IPS-18c (cell line): Measurements from ENCODE around the gene IGF2BP3.

ENCODE experiments used
- H3K4me3 ChIP-seq: 2 replicates; pipeline ENCODE4 v1.7.0; 2013; ENCODE audit warnings: low read depth, mild to moderate bottlenecking, low read length, moderate library complexity; ENCODE audit not compliant: insufficient read depth
- H3K9me3 ChIP-seq: one replicate; pipeline ENCODE4 v1.6.1; 2013; ENCODE audit warnings: mild to moderate bottlenecking, low read length, moderate library complexity; ENCODE audit not compliant: control insufficient read depth, insufficient read depth

IGF2BP3 gene

GRCh38 chr7:23276947-23277346 is 193.3 kb downstream of the IGF2BP3 start:
- no peak overlapping the region for H3K4me3 ChIP-seq
- H3K9me3 ChIP-seq: no peaks in the 10 kb centered on the region

DNA sequence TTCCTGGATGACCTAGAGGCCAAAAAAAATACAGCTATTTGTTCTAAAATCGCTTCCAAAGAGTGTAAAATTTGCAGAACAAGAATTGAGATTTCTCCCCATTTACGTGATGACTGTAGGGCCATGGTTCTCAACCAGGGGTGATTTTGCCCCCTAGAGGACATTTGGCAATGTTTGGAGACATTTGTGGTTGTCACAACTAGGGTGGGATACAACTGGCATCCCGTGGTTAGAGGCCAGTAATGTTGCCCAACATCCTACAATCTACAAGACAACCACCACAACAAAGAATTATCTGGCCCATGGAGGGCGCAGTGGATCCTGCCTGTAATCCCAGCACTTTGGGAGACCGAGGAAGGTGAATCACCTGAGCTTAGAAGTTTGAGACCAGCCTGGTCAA is 193.9 kb downstream of the IGF2BP3 start:
- Histone ChIP-seq H3K9me3 (no peaks in the 10 kb centered on the region), H3K4me3 (no peak overlapping the region)

- Histone ChIP-seq H3K9me3 (no peaks in the 10 kb centered on the region), H3K4me3 (no peak overlapping the region)
These were observed 194.4 kb downstream of the IGF2BP3 start for GRCh38 chr7:23275912-23276311.

DNA sequence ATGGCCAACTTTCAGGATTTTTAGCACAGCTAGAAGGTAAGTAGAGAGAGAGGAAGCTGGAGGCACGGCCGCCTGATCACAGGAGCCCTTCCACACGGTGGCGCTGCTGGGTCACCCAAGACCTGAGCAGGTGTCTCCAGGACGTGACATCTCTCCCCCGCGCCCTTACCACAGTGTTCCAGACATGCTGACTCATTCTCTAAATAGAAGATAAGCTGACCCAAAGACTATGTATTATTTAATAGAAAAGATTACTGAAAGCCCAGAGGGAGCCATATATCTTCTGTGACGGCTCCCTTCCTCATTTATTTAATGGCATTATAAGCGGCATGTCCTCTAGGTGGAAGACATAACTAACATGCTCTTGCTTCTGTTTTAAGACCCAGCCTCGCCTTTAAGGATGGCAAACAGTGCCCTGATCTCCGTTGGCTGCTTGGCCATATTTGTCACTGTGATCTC is 197.1 kb downstream of the IGF2BP3 start:
- H3K9me3 ChIP-seq: no peaks in the 10 kb centered on the region
- H3K4me3 ChIP-seq: no peak overlapping the region

- H3K9me3 ChIP-seq: no peaks in the 10 kb centered on the region
- H3K4me3 ChIP-seq: no peak overlapping the region
These were observed 198.0 kb downstream of the IGF2BP3 start for GRCh38 chr7:23272275-23272674.

DNA sequence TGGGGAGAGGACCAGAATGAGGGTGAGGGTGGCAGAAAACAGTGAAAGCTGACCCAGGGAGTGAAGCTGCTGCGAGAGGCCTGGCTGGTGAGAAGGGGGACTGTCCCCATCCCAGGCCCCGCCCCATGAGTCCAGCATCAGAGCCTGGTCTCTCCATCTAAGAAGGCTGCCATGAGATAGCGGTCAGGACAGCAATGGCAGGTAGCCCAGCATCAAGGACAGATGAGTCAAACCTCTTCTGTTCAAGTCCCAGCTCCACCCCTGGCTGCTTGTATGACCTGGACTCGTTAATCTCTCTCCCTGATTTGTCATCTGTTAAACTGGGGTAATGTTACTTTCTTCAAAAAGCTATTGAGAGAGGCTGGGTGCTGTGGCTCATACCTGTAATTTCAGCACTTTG is 201.5 kb downstream of the IGF2BP3 start:
- Histone ChIP-seq H3K4me3 (no peak overlapping the region), H3K9me3 (no peaks in the 10 kb centered on the region)

- Histone ChIP-seq H3K4me3 (no peak overlapping the region), H3K9me3 (no peaks in the 10 kb centered on the region)
These were observed 202.1 kb downstream of the IGF2BP3 start for GRCh38 chr7:23268167-23268566.

- no peak overlapping the region for H3K4me3 ChIP-seq
- no peaks in the 10 kb centered on the region for H3K9me3 ChIP-seq
These were observed 202.9 kb downstream of the IGF2BP3 start for GRCh38 chr7:23267357-23267756.

GRCh38 chr7:23266918-23267317 is 203.4 kb downstream of the IGF2BP3 start:
- Histone ChIP-seq H3K9me3 (no peaks in the 10 kb centered on the region), H3K4me3 (no peak overlapping the region)

GRCh38 chr7:23264916-23265458 is 205.3 kb downstream of the IGF2BP3 start:
- Histone ChIP-seq H3K4me3 (no peak overlapping the region), H3K9me3 (no peaks in the 10 kb centered on the region)

DNA sequence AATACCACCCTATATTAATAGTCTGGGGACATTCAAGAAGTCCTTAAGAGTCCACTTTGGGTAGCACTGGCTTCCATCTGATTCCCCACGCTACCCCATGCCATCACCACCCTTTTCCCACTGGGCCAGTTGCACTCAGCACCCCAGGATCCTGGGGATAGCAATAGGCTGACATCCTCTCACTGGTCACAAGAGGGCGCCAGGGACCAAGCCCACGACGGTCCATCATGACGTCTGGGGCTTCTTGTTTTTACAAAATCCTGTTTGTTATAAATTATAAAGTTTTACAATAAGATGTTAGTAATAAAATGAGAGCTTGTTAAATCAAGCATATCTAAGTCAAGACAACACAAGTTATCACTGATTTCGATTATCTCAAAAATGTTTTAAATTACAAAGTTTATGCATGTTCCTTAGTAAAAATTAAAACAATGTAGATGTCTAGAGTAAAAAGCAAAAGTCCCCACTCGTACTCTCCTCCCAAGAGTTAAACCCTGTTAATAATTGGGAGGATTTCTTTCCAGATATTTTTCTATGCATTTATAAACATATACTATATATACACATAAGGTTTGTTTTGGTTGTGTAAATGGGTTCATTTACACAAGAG is 208.3 kb downstream of the IGF2BP3 start:
- Histone ChIP-seq H3K9me3 (no peaks in the 10 kb centered on the region), H3K4me3 (no peak overlapping the region)

- no peaks in the 10 kb centered on the region for H3K9me3 ChIP-seq
- no peak overlapping the region for H3K4me3 ChIP-seq
These were observed 209.9 kb downstream of the IGF2BP3 start for GRCh38 chr7:23260371-23260770.
